HG03460 (cell line): ENCODE results near the gene QSOX1.

Experiments
- ATAC-seq: cut with Tn5 transposase; IDR thresholded peaks from one replicate; pipeline ENCODE4 v1.9.1; 2021; ENCODE audit not compliant: unreplicated experiment

Gene QSOX1

GRCh38 chr1:180248731-180249681, 94.3 kb downstream of the QSOX1 start:
- ATAC-seq, result no peak

- no peak for ATAC-seq
Observed at GRCh38 chr1:180249725-180250498, 95.2 kb downstream of the QSOX1 start.

- ATAC-seq, result no peak
Observed at GRCh38 chr1:180250499-180250770, 95.8 kb downstream of the QSOX1 start.

- ATAC-seq, result no peak
Observed at GRCh38 chr1:180250883-180251509, 96.3 kb downstream of the QSOX1 start.

GRCh38 chr1:180251526-180252305, 97.0 kb downstream of the QSOX1 start:
- ATAC-seq, result no peak

GRCh38 chr1:180252638-180253536, 98.2 kb downstream of the QSOX1 start:
- ATAC-seq, result no peak
